GM03348 (cell line): ENCODE data around the gene IL17D.
A peak's percentile ranks its signal among the peaks of the same experiment; 100 is the strongest.
"Not testable (repeated sequence)": the region's sequence is repeated elsewhere in the genome, so short reads cannot be mapped to it uniquely, and the experiment has no call there.

Source experiments
- DNase-seq: peaks from one replicate; pipeline ENCODE4 v3.0.0; 2012; ENCODE audit warnings: low spot score

Gene IL17D

GRCh38 chr13:20702915-20703779 is at the start of gene IL17D:
Gene IL17D (plus strand): TSS chr13:20703699. CDS start chr13:20704002, 303 bp downstream.
- DNase-seq, result peak; percentile 62

- DNase-seq, result peak; percentile 5
Measured at GRCh38 chr13:20654156-20654555, 49.3 kb upstream of the IL17D start.

GRCh38 chr13:20658451-20659040 is 45.0 kb upstream of the IL17D start:
- no peak for DNase-seq

- no peak for DNase-seq
Measured at GRCh38 chr13:20664351-20664750, 39.1 kb upstream of the IL17D start.

- DNase-seq, result no peak
Measured at GRCh38 chr13:20666948-20667347, 36.6 kb upstream of the IL17D start.

GRCh38 chr13:20667857-20668437 is 35.6 kb upstream of the IL17D start:
- no peak for DNase-seq

GRCh38 chr13:20669162-20669561 is 34.3 kb upstream of the IL17D start:
- no peak for DNase-seq

- DNase-seq, result no peak
Measured at GRCh38 chr13:20671789-20672188, 31.7 kb upstream of the IL17D start.

- peak; percentile 63 for DNase-seq
Measured at GRCh38 chr13:20672772-20673171, 30.7 kb upstream of the IL17D start.

- DNase-seq, result no peak
Measured at GRCh38 chr13:20673715-20674114, 29.8 kb upstream of the IL17D start.

- DNase-seq, result no peak
Measured at GRCh38 chr13:20676213-20676612, 27.3 kb upstream of the IL17D start.

GRCh38 chr13:20678606-20679005 is 24.9 kb upstream of the IL17D start:
- not testable (repeated sequence) for DNase-seq

- DNase-seq, result no peak
Measured at GRCh38 chr13:20679879-20680278, 23.6 kb upstream of the IL17D start.

- DNase-seq, result no peak
Measured at GRCh38 chr13:20680416-20681080, 23.0 kb upstream of the IL17D start.

- DNase-seq, result peak; percentile 56
Measured at GRCh38 chr13:20681481-20681880, 22.0 kb upstream of the IL17D start.

- no peak for DNase-seq
Measured at GRCh38 chr13:20682061-20682460, 21.4 kb upstream of the IL17D start.

GRCh38 chr13:20684041-20684440 is 19.5 kb upstream of the IL17D start:
- no peak for DNase-seq

- no peak for DNase-seq
Measured at GRCh38 chr13:20684546-20684945, 19.0 kb upstream of the IL17D start.

GRCh38 chr13:20685092-20685491 is 18.4 kb upstream of the IL17D start:
- no peak for DNase-seq

GRCh38 chr13:20686167-20686566 is 17.3 kb upstream of the IL17D start:
- no peak for DNase-seq

- DNase-seq, result no peak
Measured at GRCh38 chr13:20686863-20687579, 16.5 kb upstream of the IL17D start.

GRCh38 chr13:20689291-20689690 is 14.2 kb upstream of the IL17D start:
- DNase-seq, result no peak
